ENCODE results near the gene PLCB1. TPM values are rescaled to one million over a fixed set of nuclear protein-coding genes. Genes with fewer than 3 reads are reported as not detected.

Gene PLCB1
- total RNA-seq, 1 donor from 2014 or later: 24.4 TPM

DNA sequence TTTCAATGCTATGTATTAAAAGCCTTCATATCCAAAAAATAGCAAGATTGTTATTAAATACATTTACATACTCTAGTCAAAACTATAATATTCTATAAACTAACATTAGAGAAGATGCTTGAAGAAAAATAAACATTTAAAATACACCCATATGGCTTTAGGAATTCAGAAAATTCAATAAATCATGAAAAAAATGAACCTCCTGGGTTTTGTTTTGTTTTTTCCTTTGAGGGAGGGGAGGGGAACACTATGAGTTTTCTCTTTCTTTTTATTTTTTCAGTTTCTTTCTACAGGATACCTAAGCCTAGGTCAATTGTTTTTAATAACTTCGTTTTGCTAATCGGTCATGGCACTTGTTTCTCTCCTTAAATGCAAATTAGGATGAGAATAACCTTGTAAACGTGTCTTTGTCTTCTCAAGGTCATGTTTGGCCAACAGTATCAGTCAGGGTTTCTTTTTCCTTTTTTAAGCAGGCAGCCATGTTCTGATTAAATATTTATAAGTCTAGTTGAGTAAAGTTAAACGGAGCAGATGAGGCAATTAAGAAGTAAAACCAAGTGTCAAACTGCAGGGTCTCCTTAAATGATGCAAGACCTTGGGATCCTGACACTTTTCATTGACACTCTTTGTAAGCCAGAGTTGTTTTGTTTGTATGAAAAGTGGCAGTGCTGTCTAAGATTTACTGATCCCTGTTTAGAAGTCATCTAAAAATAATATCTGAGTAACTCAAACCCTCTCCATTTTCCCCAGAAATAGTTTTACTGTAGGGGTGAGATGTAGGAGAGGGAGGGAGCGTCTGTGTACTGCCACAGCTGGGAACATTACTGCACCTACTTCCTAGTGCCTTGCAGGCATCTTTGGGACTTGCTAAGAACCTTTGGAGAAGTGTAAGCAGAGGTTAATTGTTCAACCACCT is 392.3 kb downstream of the PLCB1 start:
- no peak for DNase-seq (ENCODE audit: extremely low read depth, low read depth, low spot score)

DNA sequence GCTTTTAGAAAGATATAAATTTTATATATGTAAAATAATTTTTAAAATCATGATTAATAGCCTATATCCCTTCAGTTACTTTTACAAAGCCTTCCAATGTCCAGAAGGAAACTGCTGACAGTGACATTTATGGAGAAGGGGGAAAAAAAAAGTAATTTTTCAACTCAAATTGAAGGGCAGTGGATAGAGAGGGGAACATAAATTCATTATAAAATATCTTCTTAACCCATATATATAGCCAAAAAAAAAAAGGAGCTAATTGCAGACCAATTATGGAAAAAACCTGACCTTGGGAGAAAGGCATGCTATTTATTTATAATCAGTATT is 392.9 kb downstream of the PLCB1 start:
- DNase-seq (ENCODE audit: extremely low read depth, low read depth, low spot score): no peak

DNA sequence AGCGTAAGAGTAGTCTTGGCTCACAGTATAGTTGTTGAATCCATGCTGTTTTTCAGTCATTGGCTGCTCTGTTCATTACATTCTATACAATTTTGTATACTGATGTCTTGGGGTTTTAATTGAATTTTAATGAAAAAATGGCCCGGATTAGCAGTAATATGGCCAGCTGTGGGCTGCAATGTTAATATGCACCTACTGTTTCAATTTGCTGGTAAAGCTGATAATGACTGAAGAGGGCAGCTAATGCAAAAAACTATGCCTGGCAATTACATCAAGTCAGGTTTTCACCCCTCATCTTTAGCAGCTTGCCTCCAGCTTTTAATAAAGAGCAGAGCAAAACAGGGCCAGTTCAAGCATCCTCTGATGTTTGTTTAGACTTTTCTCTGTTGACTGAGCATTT is 394.5 kb downstream of the PLCB1 start:
- DNase-seq (ENCODE audit: extremely low read depth, low read depth, low spot score): no peak

DNA sequence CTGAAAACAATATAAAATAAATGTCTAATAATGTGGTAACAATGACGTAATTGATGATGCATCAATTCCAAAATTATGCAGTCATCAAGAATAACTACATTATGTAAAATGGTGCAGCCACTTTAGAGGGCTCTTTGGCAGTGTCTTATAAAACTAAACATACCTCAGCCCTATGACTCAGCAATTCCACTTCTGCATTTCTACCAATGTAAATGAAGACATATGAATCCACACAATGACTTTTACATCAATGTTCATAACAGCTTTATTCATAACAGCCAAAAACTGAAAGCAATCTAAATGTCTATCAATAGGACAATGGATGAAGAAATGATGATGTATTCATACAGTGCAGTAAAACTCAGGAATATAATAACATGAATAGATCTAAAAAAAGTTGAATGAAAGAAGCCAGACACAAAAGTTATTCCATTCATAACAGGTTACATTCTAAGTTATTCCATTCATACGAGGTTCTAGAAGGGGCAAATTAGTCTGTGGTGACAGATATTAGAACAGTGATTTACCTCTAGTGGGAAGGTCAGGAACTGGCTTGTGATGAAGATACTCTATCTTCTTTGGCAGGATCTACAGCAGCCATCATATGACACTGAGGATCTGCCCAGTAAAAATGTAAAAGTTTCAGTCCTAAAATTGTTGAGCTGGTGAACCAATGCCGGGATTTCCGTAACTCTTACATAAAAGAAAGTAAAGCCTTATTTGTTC is 396.1 kb downstream of the PLCB1 start:
- DNase-seq (ENCODE audit: extremely low read depth, low read depth, low spot score): peak; percentile 37

DNA sequence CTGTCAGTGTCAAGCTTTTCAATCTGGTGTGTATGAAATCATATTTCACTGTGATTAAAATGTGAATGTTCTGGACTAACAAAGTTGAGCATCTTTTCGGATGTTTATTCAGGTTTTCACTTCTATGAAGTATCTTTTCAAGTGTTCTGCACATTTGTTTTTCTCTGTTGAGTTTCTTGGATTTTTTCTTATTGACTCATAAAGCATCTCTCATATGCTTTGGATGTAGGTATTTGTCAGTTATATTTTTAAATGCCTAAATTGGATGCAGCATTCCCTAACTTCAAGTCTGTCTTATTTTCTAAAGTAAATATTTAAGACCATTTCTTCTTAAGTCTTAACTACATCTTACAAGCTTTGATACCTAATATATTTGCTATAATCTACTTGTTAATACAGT is 398.0 kb downstream of the PLCB1 start:
- no peak for DNase-seq (ENCODE audit: extremely low read depth, low read depth, low spot score)

DNA sequence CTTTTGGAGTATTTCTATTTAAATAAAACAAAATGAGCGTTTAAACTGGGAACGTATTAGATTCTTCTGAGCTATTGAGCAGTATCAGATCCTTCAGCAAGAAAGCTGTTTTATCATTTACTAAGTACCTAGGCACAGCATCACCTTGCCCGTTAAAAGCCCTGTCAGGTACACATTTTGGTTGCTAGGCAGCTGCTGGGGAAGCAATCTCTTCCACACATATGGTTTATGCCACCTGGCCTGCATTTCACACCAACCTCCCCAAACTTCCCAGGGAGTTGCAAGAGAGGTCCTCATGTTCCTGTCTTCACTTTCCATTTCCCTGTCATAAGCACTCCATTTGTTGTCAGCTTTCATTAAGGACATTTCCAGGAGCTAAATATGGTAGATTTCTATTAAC is 400.1 kb downstream of the PLCB1 start:
- no peak for DNase-seq (ENCODE audit: extremely low read depth, low read depth, low spot score)

DNA sequence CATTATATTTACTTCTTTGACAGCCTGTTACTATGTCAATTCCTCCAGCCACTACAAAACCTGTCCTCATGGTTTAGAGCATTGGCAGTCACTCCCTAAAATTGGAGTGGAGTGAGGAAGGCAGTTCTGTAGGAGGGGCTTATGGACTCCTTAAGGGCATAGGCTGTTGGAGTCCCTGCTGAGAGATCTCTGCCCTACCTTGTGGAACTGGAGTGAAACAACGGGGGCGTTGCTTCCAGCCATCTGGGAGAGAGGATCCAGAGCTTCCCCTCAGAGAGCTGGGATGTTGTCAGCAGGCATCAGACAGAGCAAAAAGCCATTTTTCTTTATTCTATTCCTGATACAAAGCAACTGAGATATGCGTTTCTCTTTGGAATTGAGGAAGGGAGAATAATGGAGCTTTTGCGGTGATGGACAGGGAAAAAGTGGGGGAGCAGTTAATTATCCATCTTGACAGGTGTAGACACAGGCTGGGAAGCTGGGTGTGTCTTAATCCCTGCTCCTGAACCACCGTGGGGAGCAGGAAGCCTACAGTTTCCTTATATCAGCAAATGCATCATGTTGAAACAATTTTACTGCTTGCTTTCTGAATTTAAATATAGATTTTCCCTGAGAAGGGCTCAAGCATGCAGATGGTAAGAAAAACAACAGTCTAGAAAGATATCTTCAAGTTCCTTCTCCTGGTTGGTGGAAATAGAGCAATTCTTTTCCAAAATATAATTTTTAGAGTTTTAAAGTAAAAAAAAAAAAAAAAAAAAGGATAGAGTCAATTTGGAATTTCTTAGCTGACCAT is 402.5 kb downstream of the PLCB1 start:
- no peak for DNase-seq (ENCODE audit: extremely low read depth, low read depth, low spot score)

DNA sequence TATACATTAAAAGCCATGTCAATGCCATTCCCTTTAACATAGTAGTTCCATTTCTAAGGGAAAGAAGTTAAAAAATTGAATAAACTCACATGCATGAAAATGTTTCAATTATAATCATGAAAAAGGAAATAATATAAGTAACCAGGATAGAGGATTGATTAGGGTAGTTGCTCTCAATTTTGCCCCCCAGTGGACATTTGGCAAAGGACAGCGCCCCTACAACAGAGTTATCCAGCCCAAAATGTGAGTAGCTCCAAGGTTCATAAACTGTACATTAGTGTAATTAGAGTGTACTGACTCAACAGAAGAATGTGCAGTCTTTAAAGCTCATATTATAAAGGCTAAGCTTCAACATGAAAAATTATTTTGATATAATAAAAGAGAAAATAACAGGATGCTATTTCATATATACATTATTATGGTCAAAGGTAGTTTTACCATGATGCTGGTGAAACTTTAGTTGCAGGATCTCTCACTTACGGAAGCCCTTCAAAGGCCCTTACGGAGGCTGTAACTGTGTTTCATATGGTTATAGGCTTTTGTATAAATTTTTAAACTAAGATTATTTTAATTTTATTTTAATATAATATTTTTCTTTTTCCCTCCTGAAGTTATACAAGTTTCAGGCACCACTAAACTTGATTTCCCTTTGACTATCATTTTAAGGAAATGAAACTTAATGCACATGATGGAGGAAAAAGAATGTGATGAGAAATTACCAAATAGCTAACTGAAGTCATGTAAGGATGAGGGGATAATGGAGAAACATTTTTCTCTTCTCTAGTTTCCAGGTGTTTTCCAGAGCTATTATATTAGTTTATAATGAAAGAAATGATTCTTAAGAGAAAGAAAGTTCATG is 403.6 kb downstream of the PLCB1 start:
- DNase-seq (ENCODE audit: extremely low read depth, low read depth, low spot score): no peak

DNA sequence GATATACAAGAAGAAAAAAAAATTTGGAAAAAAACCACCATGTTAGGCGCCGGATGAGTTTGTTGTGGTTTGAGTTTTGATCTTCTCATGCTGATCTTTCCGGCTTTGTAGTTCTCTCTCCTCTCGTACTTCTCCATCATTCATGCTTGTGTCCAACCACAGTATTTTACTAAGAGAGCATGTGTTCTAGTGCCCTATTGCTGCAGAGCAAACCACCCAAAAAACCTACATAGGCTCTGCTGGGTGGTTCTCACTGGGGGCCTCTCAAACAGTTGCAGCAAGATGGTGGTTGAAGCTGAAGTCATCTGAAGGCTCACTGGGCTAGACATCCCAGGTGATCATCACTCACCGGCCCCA is 404.2 kb downstream of the PLCB1 start:
- DNase-seq (ENCODE audit: extremely low read depth, low read depth, low spot score): no peak

DNA sequence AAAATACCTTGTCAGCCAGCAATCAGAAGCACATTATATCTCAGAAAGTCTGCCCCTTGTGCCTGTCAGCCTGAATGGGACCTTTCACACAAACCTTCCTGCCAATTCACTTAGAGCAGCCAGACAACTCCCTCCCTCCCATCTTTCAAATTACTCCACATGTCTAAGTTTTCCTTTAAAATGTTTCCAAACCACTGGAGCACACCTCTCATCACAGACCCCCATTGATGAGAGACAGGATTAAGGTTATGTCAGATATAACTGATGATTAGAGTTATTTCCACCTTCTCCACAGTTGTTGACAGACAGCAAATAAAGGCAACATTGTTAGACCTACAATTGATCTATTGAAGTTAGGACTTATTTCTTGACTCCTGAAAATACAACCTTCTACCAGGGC is 408.4 kb downstream of the PLCB1 start:
- DNase-seq (ENCODE audit: extremely low read depth, low read depth, low spot score): no peak

DNA sequence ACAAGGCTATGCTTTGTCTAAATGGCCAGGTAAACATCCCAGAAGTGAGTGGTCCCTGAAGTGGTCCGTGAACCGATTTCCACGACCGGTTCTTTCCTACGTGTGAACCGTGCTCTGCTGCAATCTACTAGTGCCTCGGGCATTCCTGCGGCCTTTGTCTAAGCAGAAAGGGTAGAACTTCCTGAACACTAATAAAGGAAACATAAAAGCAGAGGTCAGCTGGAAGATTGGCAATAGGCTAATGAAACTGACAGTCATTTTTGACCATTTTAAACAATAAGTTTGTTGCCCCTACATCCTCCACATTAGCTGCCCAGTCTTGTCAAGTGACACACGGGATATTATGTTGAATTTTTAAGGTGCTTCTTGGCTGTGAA is 410.0 kb downstream of the PLCB1 start:
- DNase-seq (ENCODE audit: extremely low read depth, low read depth, low spot score): peak; percentile 42

DNA sequence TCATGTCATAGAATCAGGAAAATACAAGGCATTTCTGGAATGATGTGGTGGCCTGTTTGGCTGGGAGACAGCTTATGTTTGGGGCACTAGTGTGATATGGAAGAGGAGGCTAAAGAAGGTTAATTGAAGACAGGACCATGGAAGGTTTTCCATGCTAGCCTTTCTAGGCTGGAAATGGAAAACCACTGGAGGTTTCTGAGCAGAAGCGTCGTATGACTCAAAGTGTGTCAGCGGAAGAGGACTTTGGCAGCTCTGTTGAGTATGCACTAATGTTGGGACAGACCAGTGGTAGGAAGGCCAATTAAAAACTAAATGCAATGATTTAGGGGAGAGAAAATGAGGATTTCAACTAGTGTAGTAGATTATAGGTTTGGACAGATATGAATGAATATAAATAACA is 413.1 kb downstream of the PLCB1 start:
- no peak for DNase-seq (ENCODE audit: extremely low read depth, low read depth, low spot score)

DNA sequence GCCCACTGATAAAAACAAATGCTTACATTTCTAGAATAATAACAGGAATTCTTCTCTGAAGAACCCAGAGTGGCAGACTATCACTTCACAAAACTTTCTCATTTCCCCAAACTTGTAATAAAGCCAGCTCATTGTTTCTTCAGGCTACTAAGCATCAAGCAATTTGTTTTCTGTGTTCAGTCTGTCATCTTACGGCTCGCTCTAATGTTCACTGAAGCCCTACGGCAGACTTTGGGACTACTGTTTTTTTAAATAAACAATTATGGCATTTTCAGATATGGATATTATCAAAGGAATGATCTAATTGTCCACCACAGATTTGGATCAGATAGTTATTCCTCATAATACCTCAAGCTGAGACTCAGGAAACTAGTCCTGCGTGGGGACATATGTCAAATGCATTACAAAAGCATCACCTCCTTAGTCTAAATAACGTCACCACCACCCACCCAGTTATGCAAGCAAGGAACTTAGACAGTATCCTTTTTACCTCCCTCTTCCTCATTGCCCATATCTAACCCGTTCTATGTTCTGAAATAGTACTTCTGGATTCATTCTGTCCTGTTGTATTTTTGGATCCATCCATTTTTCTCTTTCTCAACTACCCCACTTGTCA is 415.1 kb downstream of the PLCB1 start:
- DNase-seq (ENCODE audit: extremely low read depth, low read depth, low spot score): no peak

DNA sequence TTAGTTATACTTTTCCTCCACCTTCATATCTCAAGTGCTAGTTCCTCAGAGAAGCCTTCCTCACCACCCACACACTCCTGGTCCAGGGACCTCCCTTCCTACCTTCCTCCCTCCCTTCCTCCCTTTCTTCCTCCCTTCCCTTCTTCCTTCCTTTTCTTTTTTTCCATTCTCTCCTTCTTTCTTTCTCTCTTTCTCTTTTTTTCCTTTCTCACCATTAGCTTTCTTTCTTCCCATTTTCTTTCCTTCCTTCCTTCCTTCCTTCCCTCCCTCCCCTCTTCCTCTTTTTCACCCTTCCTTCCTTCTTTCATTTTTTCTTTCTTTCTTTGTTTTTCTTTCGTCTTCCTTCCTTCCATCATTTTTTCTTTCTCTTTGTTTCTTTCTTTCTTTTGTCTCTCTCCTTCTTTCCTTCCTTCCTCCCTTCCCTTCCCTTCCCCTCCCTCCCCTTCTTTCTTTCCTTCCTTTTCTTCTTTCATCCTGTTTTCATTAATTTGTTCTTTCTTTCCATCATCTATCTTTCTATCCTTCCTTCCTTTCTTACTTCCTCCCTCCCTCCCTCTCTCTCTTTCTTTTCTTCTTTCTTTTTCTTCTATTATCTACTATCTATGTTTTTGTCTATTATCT is 416.0 kb downstream of the PLCB1 start:
- DNase-seq (ENCODE audit: extremely low read depth, low read depth, low spot score): no peak

DNA sequence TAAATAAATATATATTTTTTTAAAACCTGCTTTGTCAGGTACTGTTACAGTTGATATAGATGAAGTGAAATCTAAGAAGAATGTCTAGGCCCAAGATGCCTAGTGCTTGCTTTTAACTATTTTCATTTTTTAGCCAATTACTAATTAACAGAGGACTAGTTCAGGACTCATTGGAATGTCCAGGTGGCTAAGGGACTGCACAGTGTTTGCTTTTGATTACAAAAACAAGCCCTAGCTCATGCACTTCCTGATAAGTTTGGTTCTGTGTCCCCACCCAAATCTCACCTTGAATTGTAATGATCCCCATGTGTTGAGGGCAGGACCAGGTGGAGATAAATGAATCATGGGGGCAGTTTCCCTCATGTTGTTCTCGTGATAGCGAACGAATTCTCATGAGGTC is 417.1 kb downstream of the PLCB1 start:
- DNase-seq (ENCODE audit: extremely low read depth, low read depth, low spot score): no peak

DNA sequence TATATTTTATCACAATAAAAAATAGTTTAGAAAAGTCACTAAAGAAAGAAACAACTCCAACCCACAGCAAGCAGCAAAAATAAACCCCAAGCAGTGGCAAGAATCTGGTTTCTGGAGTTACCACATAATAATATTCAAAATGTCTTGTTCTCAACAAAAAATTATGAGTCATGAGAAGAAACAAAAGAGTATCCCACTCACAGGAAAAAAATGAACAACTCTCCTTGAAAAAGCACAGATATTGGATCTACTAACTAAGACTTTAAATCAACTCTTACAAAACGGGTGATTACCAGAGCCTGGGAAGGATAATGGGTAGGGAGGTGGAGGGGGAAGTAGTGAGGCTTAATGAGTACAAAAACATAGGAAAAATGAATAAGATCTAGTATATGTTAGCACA is 425.6 kb downstream of the PLCB1 start:
- DNase-seq (ENCODE audit: extremely low read depth, low read depth, low spot score): no peak

DNA sequence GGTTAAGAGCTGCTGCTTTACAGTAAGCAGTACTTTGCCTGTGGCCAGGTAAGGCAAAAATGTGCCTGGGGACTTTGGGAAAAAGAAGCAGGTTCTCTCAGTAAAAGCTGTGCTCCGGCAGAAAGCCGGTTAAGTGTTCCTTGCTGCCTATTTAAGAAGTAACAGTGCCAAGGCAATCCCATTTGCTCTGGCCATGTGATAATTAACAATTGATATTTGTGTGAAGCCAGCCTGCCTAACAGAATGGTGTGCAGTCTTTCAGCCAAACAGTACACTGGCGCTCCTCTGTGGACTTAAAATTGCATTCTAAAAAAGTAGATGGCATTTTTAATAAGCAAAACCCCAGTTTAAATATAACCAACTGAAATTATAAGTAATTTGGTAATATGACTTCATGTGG is 430.3 kb downstream of the PLCB1 start:
- no peak for DNase-seq (ENCODE audit: extremely low read depth, low read depth, low spot score)

DNA sequence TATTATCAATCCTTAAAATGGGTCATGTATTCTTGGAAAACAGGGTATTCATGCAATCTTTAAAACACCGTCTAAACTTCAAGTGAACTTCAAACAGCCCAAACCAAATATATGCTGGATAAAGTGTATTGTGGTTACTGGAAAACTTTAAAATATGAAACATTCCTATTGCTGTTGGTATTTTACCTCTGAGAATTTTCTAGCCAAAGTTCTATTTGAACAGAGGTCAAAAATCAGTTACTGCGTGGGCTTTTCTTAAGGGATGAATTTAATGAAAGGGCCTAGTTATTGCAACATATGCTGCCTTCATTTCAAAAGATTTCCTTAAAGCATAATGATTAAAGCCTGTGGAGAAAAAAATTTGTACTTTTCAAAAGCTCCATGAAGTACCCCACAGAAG is 436.0 kb downstream of the PLCB1 start:
- no peak for DNase-seq (ENCODE audit: extremely low read depth, low read depth, low spot score)

DNA sequence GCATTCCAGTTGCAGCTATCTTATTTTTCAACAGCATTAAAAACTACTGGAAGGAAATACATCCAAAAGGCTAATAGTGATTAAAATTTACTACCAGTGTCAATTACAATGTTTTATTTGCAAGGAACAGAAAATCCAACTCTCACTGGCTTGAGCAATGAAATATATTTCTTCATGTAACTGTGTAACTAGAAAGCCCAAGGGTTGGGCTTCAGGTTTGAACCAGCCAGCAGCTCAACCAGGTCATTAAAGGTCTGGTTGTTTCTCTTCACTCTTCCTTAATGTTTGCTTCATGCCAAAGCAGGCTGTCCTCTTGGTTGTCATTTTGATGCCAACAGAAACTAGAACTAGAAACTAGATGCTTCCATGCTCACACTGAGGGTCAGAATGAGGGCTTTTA is 437.7 kb downstream of the PLCB1 start:
- no peak for DNase-seq (ENCODE audit: extremely low read depth, low read depth, low spot score)

DNA sequence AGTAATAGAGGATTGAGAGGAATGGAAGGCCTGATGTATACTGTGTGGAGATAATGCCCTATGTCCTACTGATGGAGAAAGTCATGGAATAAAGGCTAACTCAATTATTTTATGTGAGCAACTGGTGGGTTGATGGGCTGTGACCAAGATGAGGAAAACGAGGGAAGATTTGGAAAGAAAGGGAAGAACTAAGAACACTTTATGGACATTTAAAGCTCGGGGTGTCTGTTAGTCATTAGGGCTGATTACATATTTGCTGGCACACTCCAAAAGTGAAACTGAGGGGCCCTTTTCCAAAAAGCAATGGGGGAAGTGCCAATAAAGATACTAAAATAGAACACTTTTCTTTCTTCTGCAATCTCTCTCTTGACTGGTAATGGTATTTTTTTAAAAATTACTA is 439.5 kb downstream of the PLCB1 start:
- DNase-seq (ENCODE audit: extremely low read depth, low read depth, low spot score): no peak

All from glomerular endothelial cell (primary cell).